Astrocyte of the spinal cord (primary cell): ENCODE measurements around the gene EVA1A.

Experiments
- DNase-seq: peaks from one replicate; pipeline ENCODE4 v3.0.0; 2011; ENCODE audit warnings: low read depth, low spot score
- H3K4me3 ChIP-seq: 2 replicates; pipeline ENCODE4 v1.5.1; 2011; ENCODE audit warnings: low read depth, mild to moderate bottlenecking, low read length, moderate library complexity
- in situ Hi-C: cut with HindIII; loops from 2 replicates; pipeline ENCODE4 v1.10.0; 2017; ENCODE audit warnings: low sequenced_read_pairs
- TF ChIP-seq, protein P1 (sequence below): IDR thresholded peaks from 2 replicates; pipeline ENCODE4 v1.5.1; 2012; ENCODE audit warnings: low read depth, mild to moderate bottlenecking, low read length, inconsistent platforms

Gene EVA1A

DNA sequence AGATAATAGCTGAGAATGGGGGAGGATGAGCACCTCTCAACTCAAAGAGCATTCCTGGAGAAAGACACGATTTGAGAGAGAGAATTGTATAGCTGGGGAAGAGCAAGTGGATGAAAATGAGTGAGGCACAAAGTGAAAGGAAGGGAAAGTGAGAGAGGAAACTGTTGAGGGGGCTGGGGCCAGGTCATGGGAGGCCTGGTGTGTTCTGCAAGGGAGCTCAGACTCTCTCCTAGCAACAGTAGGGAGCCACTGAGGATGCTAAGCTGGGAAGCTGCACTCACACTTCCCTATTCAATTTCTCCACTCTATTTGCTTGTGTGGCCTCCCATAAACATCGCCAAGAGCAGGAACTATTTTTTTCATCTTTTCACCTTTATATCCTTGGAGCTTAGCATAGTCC is 14.8 kb downstream of the EVA1A start:
- no peak overlapping the region for H3K4me3 ChIP-seq
- in situ Hi-C loops, result no loop called here
- no peak for DNase-seq
- TF ChIP-seq, protein P1, sequence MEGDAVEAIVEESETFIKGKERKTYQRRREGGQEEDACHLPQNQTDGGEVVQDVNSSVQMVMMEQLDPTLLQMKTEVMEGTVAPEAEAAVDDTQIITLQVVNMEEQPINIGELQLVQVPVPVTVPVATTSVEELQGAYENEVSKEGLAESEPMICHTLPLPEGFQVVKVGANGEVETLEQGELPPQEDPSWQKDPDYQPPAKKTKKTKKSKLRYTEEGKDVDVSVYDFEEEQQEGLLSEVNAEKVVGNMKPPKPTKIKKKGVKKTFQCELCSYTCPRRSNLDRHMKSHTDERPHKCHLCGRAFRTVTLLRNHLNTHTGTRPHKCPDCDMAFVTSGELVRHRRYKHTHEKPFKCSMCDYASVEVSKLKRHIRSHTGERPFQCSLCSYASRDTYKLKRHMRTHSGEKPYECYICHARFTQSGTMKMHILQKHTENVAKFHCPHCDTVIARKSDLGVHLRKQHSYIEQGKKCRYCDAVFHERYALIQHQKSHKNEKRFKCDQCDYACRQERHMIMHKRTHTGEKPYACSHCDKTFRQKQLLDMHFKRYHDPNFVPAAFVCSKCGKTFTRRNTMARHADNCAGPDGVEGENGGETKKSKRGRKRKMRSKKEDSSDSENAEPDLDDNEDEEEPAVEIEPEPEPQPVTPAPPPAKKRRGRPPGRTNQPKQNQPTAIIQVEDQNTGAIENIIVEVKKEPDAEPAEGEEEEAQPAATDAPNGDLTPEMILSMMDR, result no peak

DNA sequence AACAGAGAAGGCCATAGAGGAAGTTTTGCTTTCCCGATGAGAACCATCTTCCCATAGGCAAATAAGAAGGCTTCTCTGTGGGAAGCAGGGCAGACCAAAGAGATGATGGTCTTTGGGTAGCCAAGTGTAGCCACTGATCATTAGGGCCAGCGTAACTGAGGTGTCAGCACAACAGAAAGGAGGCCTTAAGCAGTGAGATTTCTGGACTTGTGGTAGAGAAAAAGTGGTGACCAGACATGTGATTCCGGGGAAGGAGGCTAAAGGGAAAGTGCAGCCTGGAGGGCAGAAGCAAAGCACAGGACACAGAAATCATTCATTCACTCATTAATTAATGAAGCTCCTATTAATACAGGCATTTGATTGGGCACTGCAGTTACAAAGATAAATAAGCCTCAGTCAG is 15.4 kb downstream of the EVA1A start:
- DNase-seq, result no peak
- H3K4me3 ChIP-seq, result no peak overlapping the region
- TF ChIP-seq, protein P1, result no peak
- in situ Hi-C loops, result no loop called here

DNA sequence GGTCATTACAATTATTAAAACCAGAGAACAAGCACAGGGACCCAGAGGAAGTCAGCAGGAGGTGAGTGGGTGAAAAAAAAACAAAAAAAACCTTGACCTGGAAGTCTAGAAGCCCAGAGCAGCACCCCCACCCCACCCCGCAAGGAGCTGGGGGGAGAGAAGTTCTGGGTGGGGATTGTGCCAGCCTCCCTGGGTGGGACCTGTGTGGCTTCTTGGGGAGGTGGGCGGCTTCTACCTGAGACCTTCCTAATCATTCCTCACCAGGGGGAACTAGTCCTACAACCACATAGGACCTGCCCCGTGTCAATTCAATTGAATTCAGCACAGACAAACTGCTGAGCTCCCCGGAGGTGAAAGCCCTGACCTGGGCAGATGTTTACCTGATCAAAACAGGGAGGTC is 17.3 kb downstream of the EVA1A start:
- no peak overlapping the region for H3K4me3 ChIP-seq
- TF ChIP-seq, protein P1, result no peak
- in situ Hi-C loops, result no loop called here
- DNase-seq, result no peak

DNA sequence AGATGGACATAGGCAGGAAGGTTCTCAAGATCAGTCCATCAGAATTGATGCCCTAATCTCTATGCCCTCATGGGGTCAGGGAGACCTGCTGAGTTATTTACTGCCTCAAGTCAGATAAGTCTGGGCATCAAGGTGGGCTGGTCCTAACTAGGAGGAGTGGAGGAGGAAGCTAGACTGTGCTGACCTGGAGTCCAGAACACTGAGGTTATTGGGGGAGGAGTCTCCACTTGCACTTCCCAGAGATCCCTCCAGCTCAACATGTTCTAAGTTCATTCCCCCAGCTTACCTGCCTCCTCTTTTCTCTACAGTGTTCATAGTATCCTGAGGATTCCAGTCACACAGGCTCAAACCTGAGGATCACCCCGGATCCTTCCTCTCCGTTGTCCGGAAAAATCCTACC is 19.3 kb downstream of the EVA1A start:
- no peak overlapping the region for H3K4me3 ChIP-seq
- in situ Hi-C loops, result no loop called here
- TF ChIP-seq, protein P1, result no peak
- DNase-seq, result no peak

DNA sequence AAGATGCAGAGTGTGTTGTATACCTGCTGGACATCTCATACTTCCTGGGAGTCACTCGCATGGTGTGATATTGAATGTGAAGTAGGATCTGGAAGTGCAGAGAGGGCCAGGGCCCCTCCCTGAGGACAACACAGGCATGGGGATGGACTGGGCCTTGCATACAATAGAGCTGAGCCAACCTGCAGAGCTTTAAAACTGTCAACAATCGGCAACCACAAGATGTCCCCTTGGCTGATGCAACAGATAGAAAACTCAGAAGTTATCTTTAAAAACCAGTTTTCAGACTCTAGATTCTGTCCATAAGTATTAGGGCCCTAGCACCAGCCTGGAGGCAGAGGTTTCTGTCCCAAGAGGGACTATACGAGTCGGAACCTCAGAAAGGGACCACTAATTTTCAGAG is 19.7 kb downstream of the EVA1A start:
- no peak overlapping the region for H3K4me3 ChIP-seq
- TF ChIP-seq, protein P1, result no peak
- in situ Hi-C loops, result no loop called here
- no peak for DNase-seq

DNA sequence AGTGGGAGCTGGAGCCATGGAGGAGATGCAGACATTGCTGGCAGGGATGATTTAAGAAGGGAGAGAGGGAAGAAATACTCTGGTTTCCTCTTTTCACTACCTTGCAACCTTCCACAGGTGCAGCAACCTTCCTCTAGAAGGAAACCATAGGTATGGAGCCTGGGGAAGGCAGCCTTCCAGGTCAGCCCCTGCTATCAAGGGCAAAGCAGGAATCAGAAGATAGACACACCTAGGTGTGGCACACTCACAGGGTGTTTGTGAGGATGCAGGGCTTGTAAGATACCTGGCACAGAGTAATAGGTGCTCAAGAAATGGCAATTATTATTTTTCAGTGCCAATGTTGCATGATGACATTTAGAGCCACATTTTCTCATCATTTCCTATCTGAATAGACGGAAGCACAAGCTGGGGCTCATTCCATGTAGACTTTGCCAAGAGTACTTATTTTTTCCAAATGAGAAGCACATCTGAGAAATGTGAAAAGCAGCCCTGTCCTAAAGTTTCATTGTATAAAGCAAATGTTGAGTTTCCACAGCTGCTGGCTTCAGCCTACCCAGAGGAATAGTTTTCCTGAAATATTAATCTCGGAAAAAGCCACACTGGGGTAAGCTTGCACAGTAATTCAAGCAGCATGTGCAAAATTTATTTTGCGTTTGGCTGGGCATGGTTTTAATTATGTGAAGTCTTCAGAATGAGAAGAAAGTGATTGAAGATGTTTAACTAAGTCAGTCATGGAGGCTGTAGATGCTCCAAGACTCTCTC is 20.6 kb downstream of the EVA1A start:
- H3K4me3 ChIP-seq, result no peak overlapping the region
- in situ Hi-C loops, result no loop called here
- no peak for DNase-seq
- TF ChIP-seq, protein P1, result no peak
